Keratinocyte (primary cell): ENCODE measurements around the gene ADAMTS2. TPM values are rescaled to one million over a fixed set of nuclear protein-coding genes. Genes with fewer than 3 reads are reported as not detected.

Experiments used
- DNase-seq: peaks from one replicate; pipeline ENCODE4 v3.0.0-alpha.2; 2011; ENCODE audit warnings: low read depth, missing footprints, low spot score
- FAIRE-seq: peaks from 2 replicates; lab custom pipeline; 2011; peaks lifted over from hg19 to GRCh38; lab: Jason Lieb, UNC
- H2AFZ ChIP-seq: 2 replicates; pipeline ENCODE4 v1.6.0; 2012; ENCODE audit warnings: low read length, control low read depth, inconsistent platforms; ENCODE audit not compliant: control insufficient read depth
- H3K27ac ChIP-seq: 2 replicates; pipeline ENCODE4 v1.5.1; 2011; ENCODE audit warnings: low read length; ENCODE audit not compliant: control insufficient read depth, insufficient read depth
- H3K27me3 ChIP-seq: 3 replicates; pipeline ENCODE4 v1.6.0; 2011; ENCODE audit warnings: low read length; ENCODE audit not compliant: control insufficient read depth, insufficient read depth; ENCODE audit errors: extremely low read depth
- H3K36me3 ChIP-seq, 2 experiments: 2 replicates in 1 of 2; 3 replicates in 1 of 2; pipeline ENCODE4 v1.5.1; 2011; ENCODE audit warnings: low read length in 2 of 2, mild to moderate bottlenecking in 1 of 2; ENCODE audit not compliant: control insufficient read depth in 2 of 2, insufficient read depth in 2 of 2; ENCODE audit errors: extremely low read depth in 1 of 2
- H3K4me1 ChIP-seq: 3 replicates; pipeline ENCODE4 v1.5.1; 2011; ENCODE audit warnings: low read length; ENCODE audit not compliant: control insufficient read depth, insufficient read depth; ENCODE audit errors: extremely low read depth
- H3K4me2 ChIP-seq: 3 replicates; pipeline ENCODE4 v1.6.0; 2011; ENCODE audit warnings: low read depth, low read length; ENCODE audit not compliant: control insufficient read depth, insufficient read depth; ENCODE audit errors: extremely low read depth
- H3K4me3 ChIP-seq, 3 experiments: fragments of 200-600 bp in 1 of 3; sonication (generic) in 1 of 3; 2 replicates in 2 of 3; 3 replicates in 1 of 3; pipeline ENCODE4 v1.5.1; 2011 to 2016; ENCODE audit warnings: low read length in 3 of 3, mild to moderate bottlenecking in 3 of 3, control low read depth in 2 of 3, inconsistent platforms in 1 of 3, low read depth in 1 of 3, mixed read lengths in 1 of 3, mixed run types in 1 of 3, moderate library complexity in 1 of 3; ENCODE audit not compliant: control insufficient read depth in 2 of 3, insufficient read depth in 2 of 3; ENCODE audit errors: extremely low read depth in 1 of 3
- H3K79me2 ChIP-seq: 2 replicates; pipeline ENCODE4 v1.6.0; 2012; ENCODE audit warnings: low read length; ENCODE audit not compliant: control insufficient read depth, insufficient read depth
- H3K9ac ChIP-seq: 3 replicates; pipeline ENCODE4 v1.6.0; 2011; ENCODE audit warnings: low read length; ENCODE audit not compliant: control insufficient read depth, insufficient read depth; ENCODE audit errors: extremely low read depth
- H3K9me1 ChIP-seq: 3 replicates; pipeline ENCODE4 v1.6.0; 2011; ENCODE audit warnings: low read length; ENCODE audit not compliant: control insufficient read depth, insufficient read depth; ENCODE audit errors: extremely low read depth
- H3K9me3 ChIP-seq: 2 replicates; pipeline ENCODE4 v1.5.1; 2012; ENCODE audit warnings: low read depth, low read length; ENCODE audit not compliant: control insufficient read depth
- H4K20me1 ChIP-seq: 3 replicates; pipeline ENCODE4 v1.6.0; 2011; ENCODE audit warnings: low read length; ENCODE audit not compliant: control insufficient read depth, insufficient read depth; ENCODE audit errors: extremely low read depth
- CTCF ChIP-seq, 3 experiments: IDR thresholded peaks in 1 of 3; conservative IDR thresholded peaks in 1 of 3; optimal IDR thresholded peaks in 1 of 3; 2 replicates in 2 of 3; 3 replicates in 1 of 3; pipeline versions ENCODE3 to v1.5.1; 2011; ENCODE audit warnings: low read length in 3 of 3, mild to moderate bottlenecking in 3 of 3, moderate library complexity in 2 of 3, control low read depth in 1 of 3, inconsistent platforms in 1 of 3; ENCODE audit not compliant: insufficient read depth in 2 of 3; ENCODE audit errors: extremely low read depth in 1 of 3
- EZH2 ChIP-seq: IDR thresholded peaks from one replicate; pipeline ENCODE4 v1.6.1; 2012; ENCODE audit warnings: inconsistent platforms, mild to moderate bottlenecking, low read length, moderate library complexity
- dilution Hi-C: fragments of 300-500 bp; cut with MboI; formaldehyde crosslinking; loops from one replicate; pipeline ENCODE4 v1.7.0; 2020; ENCODE audit warnings: low sequenced_read_pairs; ENCODE audit not compliant: extremely low pct_ligation_motif_present
- polyA plus RNA-seq, 5 experiments: library from polyadenylated mRNA; depleted of rRNA in 3 of 5; stranded (reverse) in 3 of 5; stranded (forward) in 1 of 5; unstranded in 1 of 5; fragments of >200 nt; gene quantifications; 1 replicate in 1 of 5; 2 replicates in 3 of 5; 3 replicates in 1 of 5; pipeline versions ENCODE4 v1.2.1 to v1.2.3, GENCODE V29; 2011 to 2012; ENCODE audit warnings: missing spikeins in 2 of 5, low read depth in 1 of 5, low replicate concordance in 1 of 5

ADAMTS2 gene
- polyA plus RNA-seq, 1 donor (not counting 4 experiments of a cell fraction or from before 2014, with no cell fraction given) = not detected

GRCh38 chr5:179256328-179257175 is 88.7 kb downstream of the ADAMTS2 start:
- Histone ChIP-seq H3K9me1 (no peaks in the 10 kb centered on the region), H3K9me3 (peaks cover 17% of the 10 kb centered on the region), H3K9ac (no peak overlapping the region), H3K79me2 (no peaks in the 10 kb centered on the region), H3K36me3 (no peaks in the 10 kb centered on the region), H3K27ac (no peak overlapping the region), H3K27me3 (no peaks in the 10 kb centered on the region), H4K20me1 (no peaks in the 10 kb centered on the region), H3K4me3 (no peak overlapping the region), H3K4me1 (no peaks in the 10 kb centered on the region), H2AFZ (no peak overlapping the region), H3K4me2 (no peak overlapping the region)
- TF ChIP-seq EZH2 (no peak), CTCF (optimal IDR thresholded peaks at IDR 0.05 in 1 of 3, IDR thresholded peaks at IDR 0.05 in 1 of 3, conservative IDR thresholded peaks at IDR 0.05 in 1 of 3; ENCODE audit: extremely low read depth in 1 of 3, insufficient read depth in 2 of 3, low read length in 3 of 3) (no peak)
- FAIRE-seq (no peak), DNase-seq (no peak)
- dilution Hi-C loops = no loop called here

GRCh38 chr5:179255527-179256327 is 89.5 kb downstream of the ADAMTS2 start:
- DNase-seq (no peak), FAIRE-seq (no peak)
- Histone ChIP-seq H3K27ac (no peak overlapping the region), H2AFZ (no peak overlapping the region), H3K27me3 (no peaks in the 10 kb centered on the region), H3K79me2 (no peaks in the 10 kb centered on the region), H3K9me1 (no peaks in the 10 kb centered on the region), H3K4me3 (no peak overlapping the region), H3K9me3 (peaks cover 18% of the 10 kb centered on the region), H3K4me2 (no peak overlapping the region), H3K9ac (no peak overlapping the region), H3K36me3 (no peaks in the 10 kb centered on the region), H4K20me1 (no peaks in the 10 kb centered on the region), H3K4me1 (no peaks in the 10 kb centered on the region)
- dilution Hi-C loops = no loop called here
- TF ChIP-seq EZH2 (no peak), CTCF (optimal IDR thresholded peaks at IDR 0.05 in 1 of 3, IDR thresholded peaks at IDR 0.05 in 1 of 3, conservative IDR thresholded peaks at IDR 0.05 in 1 of 3; ENCODE audit: extremely low read depth in 1 of 3, insufficient read depth in 2 of 3, low read length in 3 of 3) (no peak)
